OCI-LY7 (cell line): ENCODE data around the gene DERA. TPM values are rescaled to one million over a fixed set of nuclear protein-coding genes. Genes with fewer than 3 reads are reported as not detected.

Experiments used
- BruUV-seq: library from RNA; stranded (reverse); fragments of 400-500 nt; replicated peaks from 2 replicates; lab custom pipeline; 2021; lab: Mats Ljungman, UMichigan
- CTCF ChIA-PET: fragments of 300-600 bp; sonication (Branson Sonifier 250); formaldehyde crosslinking; loops from one replicate; lab custom pipeline; 2022; ENCODE audit warnings: antibody characterized with exemption; ENCODE audit not compliant: unreplicated experiment; lab: Charles Lee
- POLR2A ChIA-PET: fragments of 300-600 bp; sonication (Branson Sonifier 250); formaldehyde crosslinking; loops from one replicate; lab custom pipeline; 2022; ENCODE audit warnings: antibody characterized with exemption; lab: Charles Lee
- DNase-seq: peaks from one replicate; pipeline ENCODE4 v3.0.0-alpha.2; 2015; ENCODE audit warnings: low spot score
- H2AFZ ChIP-seq: fragments of 200-600 bp; sonication (generic), shearing (Covaris generic); 2 replicates; pipeline ENCODE4 v1.6.1; 2014; ENCODE audit warnings: mild to moderate bottlenecking, antibody characterized with exemption, low read length, moderate library complexity
- H3K27ac ChIP-seq: fragments of 200-600 bp; sonication (generic); 2 replicates; pipeline ENCODE4 v1.5.1; 2014; ENCODE audit warnings: mixed run types, low read depth, mild to moderate bottlenecking, moderate library complexity, low read length, inconsistent platforms; ENCODE audit not compliant: poor library complexity, severe bottlenecking
- H3K36me3 ChIP-seq: fragments of 200-600 bp; sonication (generic); 2 replicates; pipeline ENCODE4 v1.6.1; 2014; ENCODE audit warnings: mild to moderate bottlenecking, antibody characterized with exemption, low read length, moderate library complexity, mixed read lengths; ENCODE audit not compliant: insufficient read depth
- H3K4me1 ChIP-seq: fragments of 200-600 bp; sonication (generic); 2 replicates; pipeline ENCODE4 v1.5.1; 2014; ENCODE audit warnings: mild to moderate bottlenecking, low read length; ENCODE audit not compliant: insufficient read depth, poor library complexity, severe bottlenecking
- H3K4me2 ChIP-seq: fragments of 200-600 bp; sonication (generic); 2 replicates; pipeline ENCODE4 v1.6.1; 2014; ENCODE audit warnings: mild to moderate bottlenecking, low read length
- H3K4me3 ChIP-seq: fragments of 200-600 bp; sonication (generic); 2 replicates; pipeline ENCODE4 v1.5.1; 2014; ENCODE audit warnings: mild to moderate bottlenecking, low read depth, low read length; ENCODE audit not compliant: poor library complexity, severe bottlenecking
- H3K79me2 ChIP-seq: fragments of 200-600 bp; sonication (generic); 2 replicates; pipeline ENCODE4 v1.6.1; 2016; ENCODE audit warnings: low read depth, mild to moderate bottlenecking, low read length, moderate library complexity, mixed read lengths; ENCODE audit not compliant: insufficient read depth
- H3K9me2 ChIP-seq: fragments of 200-600 bp; sonication (generic); 2 replicates; pipeline ENCODE4 v1.6.1; 2016; ENCODE audit warnings: mild to moderate bottlenecking, low read length, mixed read lengths; ENCODE audit not compliant: insufficient read depth
- H3K9me3 ChIP-seq: fragments of 200-600 bp; sonication (generic); 2 replicates; pipeline ENCODE4 v1.6.1; 2014; ENCODE audit warnings: mild to moderate bottlenecking, mixed run types, low read length, mixed read lengths
- H4K20me1 ChIP-seq: fragments of 200-600 bp; sonication (generic); 2 replicates; pipeline ENCODE4 v1.6.1; 2014; ENCODE audit warnings: mild to moderate bottlenecking, antibody characterized with exemption, low read length, moderate library complexity, mixed read lengths; ENCODE audit not compliant: insufficient read depth
- EZH2phosphoT487 ChIP-seq: fragments of 200-600 bp; sonication (generic); IDR thresholded peaks from 2 replicates; pipeline ENCODE4 v1.6.1; 2018; ENCODE audit warnings: low read depth, borderline replicate concordance, mild to moderate bottlenecking, mixed run types, antibody characterized with exemption, low read length, moderate library complexity, mixed read lengths
- intact Hi-C: fragments of 100-400 bp; cut with micrococcal nuclease; formaldehyde crosslinking; loops from one replicate; pipeline ENCODE4 v1.10.0; 2022; ENCODE audit not compliant: unreplicated experiment
- total RNA-seq, 2 experiments: library from RNA; depleted of rRNA in 1 of 2; stranded (reverse); fragments of >200 nt in 1 of 2; shearing (Covaris generic) in 1 of 2; gene quantifications; 2 replicates each; pipeline ENCODE4 v1.2.3, GENCODE V29; 2014 to 2022
- TF ChIP-seq, protein P1 (sequence below): fragments of 200-600 bp; sonication (generic); conservative IDR thresholded peaks from 2 replicates; pipeline ENCODE4 v1.5.1; 2014; ENCODE audit warnings: mild to moderate bottlenecking, antibody characterized with exemption, low read length, moderate library complexity, mixed read lengths

DERA gene
- total RNA-seq, 2 experiments from 2014 or later: 68.6 to 87.2 TPM

DNA sequence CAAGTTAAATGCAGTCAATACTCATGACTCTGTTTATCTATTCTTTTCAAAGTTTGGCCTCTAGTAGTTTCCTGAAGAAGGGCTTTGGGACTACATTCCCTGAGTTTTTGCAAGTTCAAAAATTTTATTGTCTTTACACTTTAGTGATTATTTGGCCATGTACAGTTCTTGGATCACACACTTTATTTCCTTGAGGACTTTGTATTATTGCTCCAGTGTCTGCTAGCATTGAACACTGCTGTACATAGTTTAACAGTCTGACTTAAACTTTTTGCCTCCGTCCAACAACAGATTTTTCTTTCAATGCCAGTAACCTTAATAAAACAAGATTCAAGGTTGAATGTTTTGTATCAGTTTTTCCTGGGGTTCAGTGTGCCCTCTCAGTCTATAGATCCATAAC is 132.3 kb downstream of the DERA start:
- CTCF ChIA-PET: no interaction called here

DNA sequence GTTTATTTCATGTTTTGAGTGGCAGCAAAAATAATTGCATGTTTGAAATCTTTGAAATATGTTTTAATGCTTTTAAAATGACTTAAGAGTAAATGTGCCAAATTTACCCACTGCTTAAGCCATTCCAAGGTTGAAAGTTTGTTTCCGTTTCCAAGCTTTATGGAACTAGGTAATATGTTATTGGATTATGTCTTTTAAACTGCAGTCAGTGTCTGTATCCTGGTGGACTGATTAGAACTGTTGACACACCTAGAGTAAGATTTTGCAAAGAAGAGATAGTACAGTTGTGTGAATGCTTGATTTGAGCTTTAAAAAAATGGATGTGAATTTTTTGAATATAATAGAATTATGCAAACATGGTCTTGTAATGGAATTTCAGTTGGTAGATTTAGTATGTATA is 135.1 kb downstream of the DERA start:
- TF ChIP-seq, protein P1, sequence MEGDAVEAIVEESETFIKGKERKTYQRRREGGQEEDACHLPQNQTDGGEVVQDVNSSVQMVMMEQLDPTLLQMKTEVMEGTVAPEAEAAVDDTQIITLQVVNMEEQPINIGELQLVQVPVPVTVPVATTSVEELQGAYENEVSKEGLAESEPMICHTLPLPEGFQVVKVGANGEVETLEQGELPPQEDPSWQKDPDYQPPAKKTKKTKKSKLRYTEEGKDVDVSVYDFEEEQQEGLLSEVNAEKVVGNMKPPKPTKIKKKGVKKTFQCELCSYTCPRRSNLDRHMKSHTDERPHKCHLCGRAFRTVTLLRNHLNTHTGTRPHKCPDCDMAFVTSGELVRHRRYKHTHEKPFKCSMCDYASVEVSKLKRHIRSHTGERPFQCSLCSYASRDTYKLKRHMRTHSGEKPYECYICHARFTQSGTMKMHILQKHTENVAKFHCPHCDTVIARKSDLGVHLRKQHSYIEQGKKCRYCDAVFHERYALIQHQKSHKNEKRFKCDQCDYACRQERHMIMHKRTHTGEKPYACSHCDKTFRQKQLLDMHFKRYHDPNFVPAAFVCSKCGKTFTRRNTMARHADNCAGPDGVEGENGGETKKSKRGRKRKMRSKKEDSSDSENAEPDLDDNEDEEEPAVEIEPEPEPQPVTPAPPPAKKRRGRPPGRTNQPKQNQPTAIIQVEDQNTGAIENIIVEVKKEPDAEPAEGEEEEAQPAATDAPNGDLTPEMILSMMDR: no peak
- no peak for TF ChIP-seq EZH2phosphoT487
- BruUV-seq: no TSS peak
- H2AFZ ChIP-seq: no peak overlapping the region
- intact Hi-C loops: no loop called here
- no peaks in the 10 kb centered on the region for H3K9me3 ChIP-seq
- no peaks in the 10 kb centered on the region for H3K79me2 ChIP-seq
- no peaks in the 10 kb centered on the region for H3K4me1 ChIP-seq
- H3K4me2 ChIP-seq: no peak overlapping the region
- H3K9me2 ChIP-seq: no peaks in the 10 kb centered on the region
- no peaks in the 10 kb centered on the region for H4K20me1 ChIP-seq
- H3K36me3 ChIP-seq: no peaks in the 10 kb centered on the region
- CTCF ChIA-PET: no interaction called here
- DNase-seq: no peak
- H3K27ac ChIP-seq: no peak overlapping the region
- POLR2A ChIA-PET: interaction anchor here (0.6 to 1.0 kb wide), 5 partner anchors 8 to 307 kb away, joined by 3 to 4 read pairs (median 3); no protein-coding TSS in a partner anchor
- H3K4me3 ChIP-seq: no peak overlapping the region

More for the DNA sequence above, 132.3 kb downstream of the DERA start:
- TF ChIP-seq, protein P1: no peak
- no peak for TF ChIP-seq EZH2phosphoT487
- no TSS peak for BruUV-seq
- no peak overlapping the region for H3K4me3 ChIP-seq
- POLR2A ChIA-PET: interaction anchor here (0.5 to 1.6 kb wide), 3 partner anchors 10 to 498 kb away, joined by 3 to 5 read pairs (median 3); no protein-coding TSS in a partner anchor
- no peaks in the 10 kb centered on the region for H3K9me3 ChIP-seq
- H3K27ac ChIP-seq: no peak overlapping the region
- H3K4me2 ChIP-seq: no peak overlapping the region
- no peaks in the 10 kb centered on the region for H3K9me2 ChIP-seq
- H3K79me2 ChIP-seq: no peaks in the 10 kb centered on the region
- no peak for DNase-seq
- no peaks in the 10 kb centered on the region for H4K20me1 ChIP-seq
- intact Hi-C loops: no loop called here
- peaks cover 24% of the 10 kb centered on the region for H3K36me3 ChIP-seq
- no peak overlapping the region for H2AFZ ChIP-seq
- H3K4me1 ChIP-seq: no peaks in the 10 kb centered on the region

DNA sequence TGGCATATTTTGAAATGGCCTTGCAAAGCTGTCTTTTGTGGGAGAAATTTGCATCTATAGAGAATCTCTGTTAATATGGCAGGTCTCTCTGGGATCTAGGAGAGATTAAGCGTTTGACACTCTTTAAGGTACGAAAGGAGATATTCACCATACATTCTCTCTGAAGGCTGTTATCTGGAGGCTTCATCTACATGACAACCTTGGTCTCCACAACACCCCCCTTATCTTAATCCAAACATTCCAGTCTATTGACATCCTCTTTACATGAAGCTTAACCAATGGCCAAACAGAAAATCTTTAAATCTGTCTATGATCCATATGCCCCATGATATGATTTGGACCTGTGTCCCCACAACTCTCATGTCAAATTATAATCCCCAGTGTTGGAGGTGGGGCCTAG is 137.4 kb downstream of the DERA start:
- H3K4me1 ChIP-seq: no peaks in the 10 kb centered on the region
- no peak for DNase-seq
- H3K4me3 ChIP-seq: no peak overlapping the region
- no peaks in the 10 kb centered on the region for H3K9me2 ChIP-seq
- ChIA-PET CTCF (no interaction called here), POLR2A (no interaction called here)
- H3K36me3 ChIP-seq: no peaks in the 10 kb centered on the region
- intact Hi-C loops: no loop called here
- no peaks in the 10 kb centered on the region for H4K20me1 ChIP-seq
- no peak for TF ChIP-seq EZH2phosphoT487
- TF ChIP-seq, protein P1: no peak
- no peak overlapping the region for H3K27ac ChIP-seq
- no peaks in the 10 kb centered on the region for H3K9me3 ChIP-seq
- no peak overlapping the region for H3K4me2 ChIP-seq
- H3K79me2 ChIP-seq: no peaks in the 10 kb centered on the region
- BruUV-seq: no TSS peak
- no peak overlapping the region for H2AFZ ChIP-seq
